ENCODE results near the gene GJB6.

The GJB6 gene

DNA sequence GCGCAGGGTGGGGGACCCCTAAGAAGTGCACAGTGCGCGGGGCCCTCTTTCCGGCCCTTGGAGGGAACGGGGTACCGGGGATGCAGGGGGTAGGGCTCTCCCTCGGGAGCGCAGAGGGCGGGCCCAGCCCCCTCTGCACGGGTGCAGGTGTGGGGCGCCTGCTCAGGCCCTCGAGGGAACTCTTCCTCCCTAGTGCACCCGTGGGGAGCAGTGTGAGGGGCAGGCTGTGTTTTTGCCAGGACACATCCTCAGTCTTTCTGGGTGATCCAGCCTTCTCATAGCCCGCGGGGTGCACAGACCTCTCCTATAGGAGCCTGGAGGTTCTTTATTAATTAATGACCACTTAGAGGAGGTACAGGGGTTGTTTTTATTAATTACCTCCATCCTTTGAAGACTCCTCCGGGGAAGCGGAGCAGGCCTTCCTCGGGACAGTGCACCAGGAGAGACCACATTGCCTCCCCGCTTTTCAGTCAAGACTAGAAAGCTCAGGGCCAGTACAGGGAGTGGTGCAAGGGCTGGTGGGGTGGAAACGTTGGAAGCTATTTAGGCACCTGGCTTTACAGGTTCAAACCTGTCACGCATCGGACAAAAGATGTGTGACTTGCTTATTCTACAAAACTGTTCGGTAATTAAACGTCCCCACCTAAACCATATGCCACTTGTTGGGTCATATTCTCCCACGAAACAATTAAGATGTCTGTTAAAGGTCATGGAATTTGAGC lies 598 bp upstream of the GJB6 start:
- Histone ChIP-seq H3K4me3 (ENCODE audit: low read depth, low read length) (no peak overlapping the region), H3K36me3 (no peaks in the 10 kb centered on the region), H3K27me3 (peaks cover 40% of the 10 kb centered on the region), H3K4me1 (no peaks in the 10 kb centered on the region), H3K9me3 (no peaks in the 10 kb centered on the region)
- TF ChIP-seq, protein P1, sequence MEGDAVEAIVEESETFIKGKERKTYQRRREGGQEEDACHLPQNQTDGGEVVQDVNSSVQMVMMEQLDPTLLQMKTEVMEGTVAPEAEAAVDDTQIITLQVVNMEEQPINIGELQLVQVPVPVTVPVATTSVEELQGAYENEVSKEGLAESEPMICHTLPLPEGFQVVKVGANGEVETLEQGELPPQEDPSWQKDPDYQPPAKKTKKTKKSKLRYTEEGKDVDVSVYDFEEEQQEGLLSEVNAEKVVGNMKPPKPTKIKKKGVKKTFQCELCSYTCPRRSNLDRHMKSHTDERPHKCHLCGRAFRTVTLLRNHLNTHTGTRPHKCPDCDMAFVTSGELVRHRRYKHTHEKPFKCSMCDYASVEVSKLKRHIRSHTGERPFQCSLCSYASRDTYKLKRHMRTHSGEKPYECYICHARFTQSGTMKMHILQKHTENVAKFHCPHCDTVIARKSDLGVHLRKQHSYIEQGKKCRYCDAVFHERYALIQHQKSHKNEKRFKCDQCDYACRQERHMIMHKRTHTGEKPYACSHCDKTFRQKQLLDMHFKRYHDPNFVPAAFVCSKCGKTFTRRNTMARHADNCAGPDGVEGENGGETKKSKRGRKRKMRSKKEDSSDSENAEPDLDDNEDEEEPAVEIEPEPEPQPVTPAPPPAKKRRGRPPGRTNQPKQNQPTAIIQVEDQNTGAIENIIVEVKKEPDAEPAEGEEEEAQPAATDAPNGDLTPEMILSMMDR (IDR thresholded peaks at IDR 0.05; ENCODE audit: low read depth, low read length): no peak
- no peak for DNase-seq

DNA sequence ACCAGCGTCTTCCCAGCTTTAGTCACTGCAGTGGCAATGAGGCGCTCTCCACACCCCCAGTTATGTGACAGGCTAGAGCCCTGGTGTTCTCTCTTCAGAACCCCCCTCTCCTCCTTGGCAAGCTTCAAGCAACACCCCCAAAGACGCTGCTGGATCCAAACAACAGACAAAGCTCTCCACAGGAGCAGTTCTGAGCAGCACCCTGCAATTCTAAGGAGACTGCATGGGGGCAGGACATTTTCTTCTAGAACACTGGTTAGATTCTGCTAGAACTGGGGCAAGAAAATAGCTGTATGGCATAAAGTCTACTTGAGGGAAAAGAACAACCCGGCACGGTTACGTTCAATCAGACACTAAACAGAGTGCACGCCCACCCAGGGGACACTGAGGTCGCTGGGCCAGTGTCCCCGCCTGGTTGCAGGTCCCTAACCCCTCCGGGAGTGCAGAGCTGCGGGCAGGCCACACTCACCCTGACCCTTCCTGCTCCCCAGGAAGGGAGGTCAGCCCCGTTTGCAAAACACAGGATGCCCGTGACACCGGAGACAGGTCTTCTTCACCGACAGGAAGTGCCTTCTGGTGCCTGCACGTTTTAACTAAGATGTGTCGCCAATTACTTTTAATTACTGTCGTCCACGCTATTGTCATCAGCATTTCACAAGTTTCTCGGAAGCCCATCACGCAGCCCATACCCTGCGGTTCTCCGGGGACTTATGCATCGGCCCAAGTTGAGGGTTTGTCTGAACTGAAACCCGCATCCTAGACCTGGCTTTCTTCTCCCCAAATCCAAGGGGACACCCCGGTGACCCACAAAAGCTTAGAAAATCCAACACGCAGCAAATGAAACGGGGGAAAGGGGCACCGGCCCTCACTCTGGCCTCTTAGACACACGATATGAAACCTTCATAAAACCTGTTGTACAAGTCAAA lies 943 bp downstream of the GJB6 start:
- H3K36me3 ChIP-seq: no peaks in the 10 kb centered on the region
- H3K9me3 ChIP-seq: no peaks in the 10 kb centered on the region
- TF ChIP-seq, protein P1 (IDR thresholded peaks at IDR 0.05; ENCODE audit: low read depth, low read length): no peak
- H3K4me3 ChIP-seq (ENCODE audit: low read depth, low read length): no peak overlapping the region
- no peak for DNase-seq
- H3K4me1 ChIP-seq: no peaks in the 10 kb centered on the region
- H3K27me3 ChIP-seq: peaks cover 47% of the 10 kb centered on the region

DNA sequence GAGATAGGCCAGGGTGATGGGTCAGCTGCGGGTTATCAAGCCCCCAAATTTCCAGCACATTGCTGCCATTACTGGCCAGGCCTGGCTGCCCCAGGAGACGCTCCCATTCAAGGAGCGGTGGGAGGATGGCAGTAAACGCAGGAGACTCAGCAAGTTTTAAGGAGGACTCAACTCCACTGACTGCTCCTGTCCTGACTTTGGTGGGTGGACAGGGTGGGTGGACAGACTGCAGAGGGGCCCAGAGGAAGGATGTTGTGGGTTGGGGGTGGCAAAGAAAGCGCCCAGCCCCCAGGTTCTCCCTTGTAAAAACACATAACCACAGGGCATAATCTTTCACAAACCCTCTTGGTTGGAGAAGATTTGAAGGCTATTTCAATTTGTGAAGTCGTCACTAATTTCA lies 4.4 kb downstream of the GJB6 start:
- Histone ChIP-seq H3K4me1 (no peaks in the 10 kb centered on the region), H3K4me3 (ENCODE audit: low read depth, low read length) (no peak overlapping the region), H3K36me3 (no peaks in the 10 kb centered on the region), H3K27me3 (peaks cover 72% of the 10 kb centered on the region), H3K9me3 (no peaks in the 10 kb centered on the region)
- no peak for DNase-seq
- TF ChIP-seq, protein P1 (IDR thresholded peaks at IDR 0.05; ENCODE audit: low read depth, low read length): no peak

DNA sequence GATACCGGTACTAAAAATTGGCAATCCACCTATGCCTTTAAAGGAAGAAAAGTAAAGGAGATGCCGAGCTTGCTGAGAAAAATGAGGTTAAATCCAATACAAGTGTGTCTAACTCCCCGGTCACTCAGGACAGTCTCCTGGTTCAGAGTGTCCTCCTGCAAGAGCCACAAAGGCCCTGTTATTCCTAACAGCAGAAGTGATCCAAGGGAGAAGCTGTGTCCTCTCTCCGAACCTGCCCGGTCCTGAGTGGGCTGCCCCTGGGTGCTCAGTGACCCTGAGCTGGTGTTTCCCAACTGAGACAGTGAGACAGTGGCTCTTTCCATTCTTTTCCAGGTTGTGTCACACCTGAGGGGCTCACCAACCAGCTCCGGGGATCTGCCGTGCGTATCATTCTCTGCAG lies 4.8 kb downstream of the GJB6 start:
- TF ChIP-seq, protein P1 (IDR thresholded peaks at IDR 0.05; ENCODE audit: low read depth, low read length): no peak
- Histone ChIP-seq H3K36me3 (no peaks in the 10 kb centered on the region), H3K4me1 (no peaks in the 10 kb centered on the region), H3K27me3 (peaks cover 72% of the 10 kb centered on the region), H3K9me3 (no peaks in the 10 kb centered on the region), H3K4me3 (ENCODE audit: low read depth, low read length) (no peak overlapping the region)
- no peak for DNase-seq

DNA sequence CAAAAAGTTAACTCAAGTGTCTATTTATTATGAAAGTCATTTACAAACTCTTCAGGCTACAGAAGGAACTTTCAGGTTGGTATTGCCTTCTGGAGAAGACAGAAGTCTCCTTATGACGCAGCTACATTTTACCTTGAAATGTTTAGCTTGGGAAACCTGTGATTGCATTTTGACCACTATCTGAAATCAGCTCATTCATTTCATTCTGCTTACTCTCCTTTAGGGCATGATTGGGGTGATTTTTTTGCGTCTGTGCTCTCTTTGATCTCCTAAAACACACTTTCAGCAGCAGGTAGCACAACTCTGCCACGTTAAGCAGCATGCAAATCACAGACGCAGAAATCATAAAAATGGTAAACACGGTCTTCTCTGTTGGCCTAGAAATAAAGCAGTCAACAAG lies 9.6 kb downstream of the GJB6 start:
- Histone ChIP-seq H3K27me3 (peaks cover 68% of the 10 kb centered on the region), H3K4me1 (no peaks in the 10 kb centered on the region), H3K36me3 (no peaks in the 10 kb centered on the region), H3K4me3 (ENCODE audit: low read depth, low read length) (no peak overlapping the region), H3K9me3 (no peaks in the 10 kb centered on the region)
- TF ChIP-seq, protein P1 (IDR thresholded peaks at IDR 0.05; ENCODE audit: low read depth, low read length): no peak
- no peak for DNase-seq

DNA sequence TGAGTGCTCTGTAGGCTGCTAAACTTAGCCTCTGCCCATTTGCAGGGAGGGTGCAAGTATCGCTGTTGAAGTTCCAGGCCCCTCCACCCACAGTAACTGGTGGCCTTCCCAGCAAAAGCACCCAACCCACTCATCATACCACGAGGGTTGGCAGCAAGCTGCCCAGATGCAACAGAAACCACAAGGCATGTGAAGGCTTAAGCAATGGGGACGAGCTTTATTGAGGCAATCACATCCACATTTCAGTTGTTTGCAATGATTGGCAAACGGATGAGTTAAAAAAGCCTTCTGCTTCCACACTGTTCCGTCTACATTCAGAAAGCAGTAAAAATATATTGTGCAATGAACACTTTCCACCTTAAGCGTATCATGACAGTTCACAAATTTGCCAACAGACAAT lies 10.3 kb downstream of the GJB6 start:
- Histone ChIP-seq H3K9me3 (no peaks in the 10 kb centered on the region), H3K27me3 (peaks cover 73% of the 10 kb centered on the region), H3K4me3 (ENCODE audit: low read depth, low read length) (no peak overlapping the region), H3K4me1 (no peaks in the 10 kb centered on the region), H3K36me3 (no peaks in the 10 kb centered on the region)
- TF ChIP-seq, protein P1 (IDR thresholded peaks at IDR 0.05; ENCODE audit: low read depth, low read length): no peak
- DNase-seq: no peak

Measured in BE2C (cell line).